A549 (cell line): ENCODE data around the gene EXOC2. TPM values are rescaled to one million over a fixed set of nuclear protein-coding genes. Genes with fewer than 3 reads are reported as not detected.

ENCODE experiments used
- ATAC-seq, 2 experiments: fragments of 200-7000 bp in 1 of 2; fragments of >200 bp in 1 of 2; cut with Nextera tagmentation in 1 of 2; cut with Tn5 transposase in 1 of 2; 3 replicates each; pipeline versions ENCODE4 v1.8.0 to v1.9.1; 2018 to 2020; ENCODE audit warnings: mild to moderate bottlenecking in 1 of 2, moderate library complexity in 1 of 2
- CTCF ChIA-PET: fragments of 300-600 bp; sonication (Branson Sonifier 250); formaldehyde crosslinking; extraction: SDS; loops from one replicate; lab custom pipeline; 2021; ENCODE audit warnings: antibody characterized with exemption, inconsistent platforms; lab: Yijun Ruan, JAX
- POLR2A ChIA-PET: fragments of 350-600 bp; formaldehyde crosslinking; extraction: SDS; loops from one replicate; lab custom pipeline; 2021; ENCODE audit warnings: antibody characterized with exemption, inconsistent platforms; lab: Yijun Ruan, JAX
- DNase-seq, 2 experiments: peaks; one replicate each; pipeline versions ENCODE4 v3.0.0 to v3.0.0-alpha.2; 2011 to 2016; ENCODE audit warnings: low read depth in 1 of 2, low spot score in 1 of 2
- FAIRE-seq: peaks from 2 replicates; lab custom pipeline; 2011; peaks lifted over from hg19 to GRCh38; lab: Jason Lieb, UNC
- H3K27ac ChIP-seq, 2 experiments: fragments of >200 bp; sonication (Bioruptor Twin); formaldehyde crosslinking; 3 replicates each; pipeline ENCODE4 v1.5.1; 2016 to 2017
- H3K4me1 ChIP-seq: fragments of >200 bp; sonication (Bioruptor Twin); formaldehyde crosslinking; 3 replicates; pipeline ENCODE4 v1.6.1; 2016
- H3K4me2 ChIP-seq: fragments of >200 bp; sonication (Bioruptor Twin); formaldehyde crosslinking; 3 replicates; pipeline ENCODE4 v1.6.1; 2016
- H3K4me3 ChIP-seq: fragments of >200 bp; sonication (Bioruptor Twin); formaldehyde crosslinking; 3 replicates; pipeline ENCODE4 v1.5.1; 2016
- H3K9me3 ChIP-seq: fragments of >200 bp; sonication (Bioruptor Twin); formaldehyde crosslinking; 3 replicates; pipeline ENCODE4 v1.6.1; 2016
- BCL3 ChIP-seq: fragments of >200 bp; sonication (Bioruptor Twin); formaldehyde crosslinking; IDR thresholded peaks from 3 replicates; pipeline ENCODE4 v1.6.1; 2016
- CBX8 ChIP-seq: fragments of 200-600 bp; sonication (generic); IDR thresholded peaks from 2 replicates; pipeline ENCODE4 v1.6.1; 2016
- CEBPB ChIP-seq, 2 experiments: fragments of >200 bp in 1 of 2; sonication (Bioruptor Twin) in 1 of 2; formaldehyde crosslinking in 1 of 2; IDR thresholded peaks; 2 replicates each; pipeline ENCODE4 v1.6.1; 2012 to 2016
- CHD4 ChIP-seq: fragments of 200-600 bp; sonication (generic); IDR thresholded peaks from 2 replicates; pipeline ENCODE4 v1.6.1; 2016; ENCODE audit warnings: antibody characterized with exemption, mild to moderate bottlenecking, borderline replicate concordance
- ESRRA ChIP-seq: fragments of 150-350 bp; IDR thresholded peaks from 2 replicates; pipeline ENCODE4 v1.6.1; 2014; ENCODE audit warnings: mild to moderate bottlenecking, low read length, borderline replicate concordance
- FOXS1 ChIP-seq: fragments of 250-450 bp; sonication (Bioruptor Pico); IDR thresholded peaks from 2 replicates; pipeline ENCODE4 v1.5.0; 2020; ENCODE audit warnings: mild to moderate bottlenecking, moderate library complexity
- GATA3 ChIP-seq: IDR thresholded peaks from 2 replicates; pipeline ENCODE4 v1.6.1; 2012; ENCODE audit warnings: borderline replicate concordance
- HEYL ChIP-seq: fragments of 250-450 bp; sonication (Bioruptor Pico); IDR thresholded peaks from 2 replicates; pipeline ENCODE4 v1.8.0; 2021; ENCODE audit warnings: mild to moderate bottlenecking, moderate library complexity
- HOXA7 ChIP-seq: fragments of 250-450 bp; sonication (Bioruptor Pico); IDR thresholded peaks from 2 replicates; pipeline ENCODE4 v1.5.0; 2020; ENCODE audit warnings: mild to moderate bottlenecking, moderate library complexity
- HOXB5 ChIP-seq: fragments of 250-450 bp; sonication (Bioruptor Pico); IDR thresholded peaks from 2 replicates; pipeline ENCODE4 v1.5.0; 2020; ENCODE audit warnings: mild to moderate bottlenecking, moderate library complexity
- JUN ChIP-seq, 2 experiments: fragments of >200 bp; sonication (Bioruptor Twin); formaldehyde crosslinking; IDR thresholded peaks; 2 replicates in 1 of 2; 3 replicates in 1 of 2; pipeline ENCODE4 v1.6.1; 2016 to 2017
- MAFK ChIP-seq: fragments of 450-650 bp; IDR thresholded peaks from 2 replicates; pipeline ENCODE4 v1.6.1; 2014; ENCODE audit not compliant: partially characterized antibody
- MAZ ChIP-seq: fragments of 150-350 bp; IDR thresholded peaks from 2 replicates; pipeline ENCODE4 v1.6.1; 2014; ENCODE audit warnings: antibody characterized with exemption, low read depth, low read length, borderline replicate concordance
- POLR2A ChIP-seq: IDR thresholded peaks from 2 replicates; pipeline ENCODE4 v1.6.1; 2012; ENCODE audit warnings: mild to moderate bottlenecking, low read length
- POLR2AphosphoS2 ChIP-seq: conservative IDR thresholded peaks from 2 replicates; pipeline ENCODE4 v1.6.1; 2012; ENCODE audit warnings: low read length, improper control_type of control experiment, inconsistent platforms
- RFX5 ChIP-seq: fragments of 450-650 bp; IDR thresholded peaks from 2 replicates; pipeline ENCODE4 v1.7.1; 2014; ENCODE audit warnings: antibody characterized with exemption, mild to moderate bottlenecking, moderate library complexity
- TP53 ChIP-seq: fragments of 250-450 bp; sonication (Bioruptor Pico); IDR thresholded peaks from 2 replicates; pipeline ENCODE4 v1.5.0; 2021; ENCODE audit warnings: mild to moderate bottlenecking, moderate library complexity
- ZSCAN20 ChIP-seq: fragments of 250-450 bp; sonication (Bioruptor Pico); IDR thresholded peaks from 2 replicates; pipeline ENCODE4 v1.8.0; 2022; ENCODE audit warnings: mild to moderate bottlenecking, moderate library complexity
- WGBS: methylation state at CpG from one replicate; pipeline ENCODE4 v1.1.6; 2017; ENCODE audit errors: missing lambda C conversion rate; 5-methylcytosine and 5-hydroxymethylcytosine counted together
- polyA plus RNA-seq, 4 experiments: library from polyadenylated mRNA; depleted of rRNA in 3 of 4; stranded (reverse); fragments of >200 nt; fragmentation: RNase III in 1 of 4; extraction: RNeasy Plus Mini Kit Qiagen cat#74134 plus additional on column Dnase treatment in 1 of 4; gene quantifications; 2 replicates in 3 of 4; 3 replicates in 1 of 4; pipeline ENCODE4 v1.2.3, GENCODE V29; 2011 to 2017
- TF ChIP-seq, protein P1 (sequence below): fragments of 450-650 bp; IDR thresholded peaks from 2 replicates; pipeline ENCODE4 v1.6.1; 2014; ENCODE audit warnings: antibody characterized with exemption
- TF ChIP-seq, protein P2 (sequence below): IDR thresholded peaks from 2 replicates; pipeline ENCODE4 v1.6.1; 2012; ENCODE audit warnings: low read depth, borderline replicate concordance
- TF ChIP-seq, protein P3 (sequence below): fragments of 150-350 bp; IDR thresholded peaks from 2 replicates; pipeline ENCODE4 v1.6.1; 2014; ENCODE audit warnings: low read depth, mild to moderate bottlenecking, low read length
- TF ChIP-seq, protein P4 (sequence below): IDR thresholded peaks from 2 replicates; pipeline ENCODE4 v1.6.1; 2012

Gene EXOC2
- polyA plus RNA-seq, 2 of the 4 experiments (the other 2 are of a cell fraction) = 13.3 to 22.9 TPM

DNA sequence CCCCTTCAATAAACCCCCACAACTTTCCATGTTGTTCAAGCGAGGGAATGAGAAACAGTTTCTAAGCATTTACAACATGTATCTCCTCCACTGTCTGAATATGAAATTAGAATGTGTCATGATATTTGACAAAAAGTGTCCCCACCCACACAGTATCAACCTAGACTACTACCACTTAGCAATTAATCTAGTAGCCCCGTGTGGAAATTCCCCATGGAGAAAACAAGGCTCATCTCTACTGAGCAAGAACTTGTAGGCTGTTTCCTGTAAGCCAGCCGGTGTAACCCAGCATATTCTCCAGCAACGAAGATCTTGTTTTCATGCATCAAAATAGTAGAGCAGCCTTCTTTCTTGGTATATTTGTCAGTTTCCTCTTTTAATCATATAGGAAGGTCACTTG, 186.4 kb downstream of the EXOC2 start:
- H3K27ac ChIP-seq = no peak overlapping the region
- ChIA-PET POLR2A (no interaction called here), CTCF (no interaction called here)
- TF ChIP-seq HOXA7 (CRISPR knock-in tag) = no peak
- no peak for TF ChIP-seq ZSCAN20 (CRISPR knock-in tag)
- no peak for TF ChIP-seq MAZ
- TF ChIP-seq, protein P1, sequence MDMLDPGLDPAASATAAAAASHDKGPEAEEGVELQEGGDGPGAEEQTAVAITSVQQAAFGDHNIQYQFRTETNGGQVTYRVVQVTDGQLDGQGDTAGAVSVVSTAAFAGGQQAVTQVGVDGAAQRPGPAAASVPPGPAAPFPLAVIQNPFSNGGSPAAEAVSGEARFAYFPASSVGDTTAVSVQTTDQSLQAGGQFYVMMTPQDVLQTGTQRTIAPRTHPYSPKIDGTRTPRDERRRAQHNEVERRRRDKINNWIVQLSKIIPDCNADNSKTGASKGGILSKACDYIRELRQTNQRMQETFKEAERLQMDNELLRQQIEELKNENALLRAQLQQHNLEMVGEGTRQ = no peak
- no peak for TF ChIP-seq JUN (IDR thresholded peaks at IDR 0.05)
- TF ChIP-seq GATA3 = no peak
- TF ChIP-seq CHD4 = no peak
- TF ChIP-seq, protein P2, sequence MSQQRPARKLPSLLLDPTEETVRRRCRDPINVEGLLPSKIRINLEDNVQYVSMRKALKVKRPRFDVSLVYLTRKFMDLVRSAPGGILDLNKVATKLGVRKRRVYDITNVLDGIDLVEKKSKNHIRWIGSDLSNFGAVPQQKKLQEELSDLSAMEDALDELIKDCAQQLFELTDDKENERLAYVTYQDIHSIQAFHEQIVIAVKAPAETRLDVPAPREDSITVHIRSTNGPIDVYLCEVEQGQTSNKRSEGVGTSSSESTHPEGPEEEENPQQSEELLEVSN = no peak
- no peak for TF ChIP-seq HOXB5
- TF ChIP-seq CBX8 = no peak
- TF ChIP-seq TP53 (CRISPR knock-in tag) = no peak
- no peak for TF ChIP-seq CEBPB (IDR thresholded peaks at IDR 0.05)
- no peak for TF ChIP-seq POLR2A
- TF ChIP-seq HEYL (CRISPR knock-in tag) = no peak
- no peak for TF ChIP-seq RFX5
- no peak for TF ChIP-seq FOXS1 (CRISPR knock-in tag)
- TF ChIP-seq, protein P3, sequence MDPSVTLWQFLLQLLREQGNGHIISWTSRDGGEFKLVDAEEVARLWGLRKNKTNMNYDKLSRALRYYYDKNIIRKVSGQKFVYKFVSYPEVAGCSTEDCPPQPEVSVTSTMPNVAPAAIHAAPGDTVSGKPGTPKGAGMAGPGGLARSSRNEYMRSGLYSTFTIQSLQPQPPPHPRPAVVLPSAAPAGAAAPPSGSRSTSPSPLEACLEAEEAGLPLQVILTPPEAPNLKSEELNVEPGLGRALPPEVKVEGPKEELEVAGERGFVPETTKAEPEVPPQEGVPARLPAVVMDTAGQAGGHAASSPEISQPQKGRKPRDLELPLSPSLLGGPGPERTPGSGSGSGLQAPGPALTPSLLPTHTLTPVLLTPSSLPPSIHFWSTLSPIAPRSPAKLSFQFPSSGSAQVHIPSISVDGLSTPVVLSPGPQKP = no peak
- TF ChIP-seq BCL3 = no peak
- TF ChIP-seq POLR2AphosphoS2 = no peak
- no peak overlapping the region for H3K4me2 ChIP-seq
- no peaks in the 10 kb centered on the region for H3K9me3 ChIP-seq
- FAIRE-seq (no peak), ATAC-seq (no peak), DNase-seq (no peak)
- H3K4me1 ChIP-seq = no peaks in the 10 kb centered on the region
- 88% methylated on average over 4 of the region's 4 CpGs for WGBS
- no peak overlapping the region for H3K4me3 ChIP-seq

GRCh38 chr6:505374-505773, 187.6 kb downstream of the EXOC2 start:
- DNase-seq = no peak
- WGBS = 96% methylated on average over 3 of the region's 10 CpGs
- H3K27ac ChIP-seq = no peak overlapping the region
- no peak for FAIRE-seq
- ATAC-seq = no peak
- no peak overlapping the region for H3K4me2 ChIP-seq
- H3K4me3 ChIP-seq = no peak overlapping the region
- POLR2A ChIA-PET = no interaction called here
- H3K4me1 ChIP-seq = no peaks in the 10 kb centered on the region
- CTCF ChIA-PET = interaction anchor here (1.1 to 1.3 kb wide), 2 partner anchors 99 to 142 kb away, joined by 3 read pairs; no protein-coding TSS in a partner anchor
- TF ChIP-seq BCL3 = no peak
- TF ChIP-seq ESRRA = no peak
- TF ChIP-seq, protein P4, sequence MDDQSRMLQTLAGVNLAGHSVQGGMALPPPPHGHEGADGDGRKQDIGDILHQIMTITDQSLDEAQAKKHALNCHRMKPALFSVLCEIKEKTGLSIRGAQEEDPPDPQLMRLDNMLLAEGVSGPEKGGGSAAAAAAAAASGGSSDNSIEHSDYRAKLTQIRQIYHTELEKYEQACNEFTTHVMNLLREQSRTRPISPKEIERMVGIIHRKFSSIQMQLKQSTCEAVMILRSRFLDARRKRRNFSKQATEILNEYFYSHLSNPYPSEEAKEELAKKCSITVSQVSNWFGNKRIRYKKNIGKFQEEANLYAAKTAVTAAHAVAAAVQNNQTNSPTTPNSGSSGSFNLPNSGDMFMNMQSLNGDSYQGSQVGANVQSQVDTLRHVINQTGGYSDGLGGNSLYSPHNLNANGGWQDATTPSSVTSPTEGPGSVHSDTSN = no peak
- no peak for TF ChIP-seq MAFK
- TF ChIP-seq, protein P3 = no peak
- H3K9me3 ChIP-seq = no peaks in the 10 kb centered on the region
